GM12801 (cell line): ENCODE results near the gene CNTN1.

Experiments
- TF ChIP-seq, protein P1 (sequence below): IDR thresholded peaks from one replicate; pipeline ENCODE4 v1.5.1; 2011; ENCODE audit warnings: control low read depth; ENCODE audit not compliant: insufficient read length; ENCODE audit errors: extremely low read depth

The CNTN1 gene

DNA sequence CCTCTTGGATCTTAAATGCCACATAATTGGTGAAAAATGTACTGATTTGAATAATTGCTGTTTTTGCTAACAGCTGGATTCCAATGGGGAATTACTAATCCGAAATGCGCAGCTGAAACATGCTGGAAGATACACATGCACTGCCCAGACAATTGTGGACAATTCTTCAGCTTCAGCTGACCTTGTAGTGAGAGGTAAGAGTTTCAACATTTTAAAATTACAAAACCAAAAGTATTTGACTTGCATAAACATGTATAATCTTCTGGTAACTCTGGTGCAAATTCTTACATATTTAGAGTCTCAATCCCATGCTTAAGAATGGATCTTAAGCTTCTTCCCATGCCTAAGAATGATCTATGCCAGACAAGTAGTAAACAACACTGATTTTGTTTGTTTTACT, 266.8 kb downstream of the CNTN1 start:
- TF ChIP-seq, protein P1, sequence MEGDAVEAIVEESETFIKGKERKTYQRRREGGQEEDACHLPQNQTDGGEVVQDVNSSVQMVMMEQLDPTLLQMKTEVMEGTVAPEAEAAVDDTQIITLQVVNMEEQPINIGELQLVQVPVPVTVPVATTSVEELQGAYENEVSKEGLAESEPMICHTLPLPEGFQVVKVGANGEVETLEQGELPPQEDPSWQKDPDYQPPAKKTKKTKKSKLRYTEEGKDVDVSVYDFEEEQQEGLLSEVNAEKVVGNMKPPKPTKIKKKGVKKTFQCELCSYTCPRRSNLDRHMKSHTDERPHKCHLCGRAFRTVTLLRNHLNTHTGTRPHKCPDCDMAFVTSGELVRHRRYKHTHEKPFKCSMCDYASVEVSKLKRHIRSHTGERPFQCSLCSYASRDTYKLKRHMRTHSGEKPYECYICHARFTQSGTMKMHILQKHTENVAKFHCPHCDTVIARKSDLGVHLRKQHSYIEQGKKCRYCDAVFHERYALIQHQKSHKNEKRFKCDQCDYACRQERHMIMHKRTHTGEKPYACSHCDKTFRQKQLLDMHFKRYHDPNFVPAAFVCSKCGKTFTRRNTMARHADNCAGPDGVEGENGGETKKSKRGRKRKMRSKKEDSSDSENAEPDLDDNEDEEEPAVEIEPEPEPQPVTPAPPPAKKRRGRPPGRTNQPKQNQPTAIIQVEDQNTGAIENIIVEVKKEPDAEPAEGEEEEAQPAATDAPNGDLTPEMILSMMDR, result no peak

DNA sequence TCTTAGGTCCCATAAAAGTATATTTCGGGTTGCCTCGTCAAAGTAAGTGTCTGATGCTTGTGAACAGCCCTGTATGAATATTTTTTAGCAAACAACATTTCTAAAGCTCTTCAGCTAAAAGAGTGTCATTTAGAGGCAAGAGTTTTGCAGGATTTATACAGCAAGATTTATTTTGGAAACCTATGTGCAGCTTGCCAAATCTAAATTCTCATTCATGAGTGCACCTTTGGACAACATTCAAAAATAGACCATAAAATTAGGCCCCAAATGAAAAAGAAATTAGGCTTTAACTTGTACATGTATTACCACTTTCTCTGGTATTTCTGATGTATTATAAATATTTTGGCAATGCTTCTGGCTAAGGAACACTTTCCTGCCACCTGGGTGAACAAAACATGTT, 271.5 kb downstream of the CNTN1 start:
- TF ChIP-seq, protein P1, result no peak

DNA sequence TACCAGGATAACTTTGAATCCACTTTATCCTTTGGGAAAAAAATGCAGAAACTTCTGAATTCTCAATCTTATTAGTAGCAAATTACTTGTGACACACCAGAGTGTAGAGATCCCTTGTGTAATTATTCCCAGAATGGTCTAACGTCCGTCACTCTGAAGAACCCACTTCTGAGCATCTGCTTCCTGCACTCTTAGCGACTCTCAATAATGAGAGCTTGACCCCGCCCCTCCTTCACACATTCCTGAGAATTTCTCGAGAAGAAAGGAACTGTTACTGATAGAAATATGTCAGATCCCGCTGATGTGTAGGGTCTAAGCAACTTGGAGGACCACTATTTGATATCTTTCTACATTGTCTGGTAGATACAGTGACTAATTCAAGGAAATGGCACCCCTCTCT, 277.6 kb downstream of the CNTN1 start:
- TF ChIP-seq, protein P1, result no peak

DNA sequence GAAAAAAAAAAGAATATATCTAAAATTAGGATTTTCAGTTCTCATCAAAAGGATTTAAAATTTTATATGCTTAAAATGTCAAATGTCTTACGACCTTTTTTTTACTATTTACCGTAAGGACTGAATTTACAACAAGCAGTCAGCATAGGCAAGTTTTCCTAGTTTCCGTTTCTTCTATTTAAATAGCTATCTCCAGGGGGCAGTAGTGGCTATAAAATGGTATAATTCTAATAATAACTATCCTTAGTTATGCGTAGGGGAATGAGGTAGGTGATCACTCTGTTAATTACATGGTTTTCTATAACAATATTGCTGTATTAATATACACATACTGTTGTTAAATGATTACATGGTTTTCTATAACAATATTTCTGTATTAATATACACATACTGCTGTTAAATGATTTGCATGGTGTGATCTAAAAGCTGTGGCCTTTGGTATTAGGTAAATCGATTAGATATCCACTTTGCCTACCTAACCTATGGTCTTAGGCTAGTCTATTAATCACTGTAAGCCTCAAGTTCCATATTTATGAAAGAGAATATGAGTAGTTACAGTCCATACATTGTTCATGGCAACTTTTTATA, 278.2 kb downstream of the CNTN1 start:
- TF ChIP-seq, protein P1, result no peak

DNA sequence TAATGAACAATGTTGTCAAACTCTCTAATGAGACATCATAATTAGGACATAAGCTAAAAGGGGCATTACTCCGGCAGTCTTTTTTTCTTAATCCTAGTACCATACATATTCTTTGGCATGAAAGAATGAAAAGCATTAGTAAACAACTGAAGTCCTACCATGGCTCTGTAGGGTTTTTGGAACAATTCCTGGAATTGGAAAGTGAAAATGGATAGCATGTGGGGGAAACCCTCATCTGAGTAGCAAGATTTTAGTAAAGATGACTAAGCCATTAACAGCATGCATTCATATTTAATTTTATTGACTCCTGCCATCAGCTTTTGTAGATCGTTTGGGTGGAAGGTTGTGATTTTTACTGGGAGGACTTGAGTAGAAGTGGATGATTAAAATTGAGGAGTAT, 279.7 kb downstream of the CNTN1 start:
- TF ChIP-seq, protein P1, result no peak

DNA sequence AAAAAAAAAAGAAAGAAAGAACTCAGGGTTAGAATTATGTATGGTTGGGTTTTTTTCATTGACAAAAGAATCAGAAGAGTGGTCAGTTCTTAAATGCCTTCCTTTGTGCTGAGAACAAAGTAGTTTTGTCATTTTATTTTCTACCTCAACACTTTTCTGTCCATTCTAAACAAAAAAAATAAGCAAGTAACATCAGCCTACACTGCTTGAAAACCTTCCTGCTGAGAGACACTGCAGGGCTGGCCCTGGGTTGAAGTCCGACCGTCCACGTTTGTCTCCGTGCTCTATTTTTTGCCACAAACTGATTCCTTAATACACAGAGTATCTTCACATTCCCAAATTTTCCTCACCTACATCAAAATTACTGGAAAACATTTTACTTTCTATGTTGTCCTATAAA, 284.3 kb downstream of the CNTN1 start:
- TF ChIP-seq, protein P1, result no peak

DNA sequence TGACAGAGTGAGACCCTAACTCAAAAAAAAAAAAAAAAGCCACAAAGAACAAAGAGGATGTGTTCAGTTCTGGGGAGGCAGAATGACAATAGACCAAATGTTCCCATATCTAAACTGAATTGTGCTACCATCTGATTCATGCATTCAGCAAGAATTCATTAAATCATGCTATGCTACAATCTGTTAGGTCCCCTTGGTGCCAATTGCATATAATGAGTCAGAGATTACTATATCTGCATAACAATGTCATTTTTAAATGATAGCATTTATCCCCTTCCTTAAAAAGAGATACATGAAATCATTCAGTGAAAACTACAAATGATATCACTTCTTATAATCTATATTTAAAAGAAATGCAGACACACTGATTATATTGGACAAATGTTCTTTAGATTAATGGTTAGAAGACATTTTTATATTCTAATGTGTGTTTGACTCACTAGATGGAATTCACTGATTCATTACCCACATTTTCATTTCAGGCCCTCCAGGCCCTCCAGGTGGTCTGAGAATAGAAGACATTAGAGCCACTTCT, 288.3 kb downstream of the CNTN1 start:
- TF ChIP-seq, protein P1, result no peak
